RWPE1 (cell line): ENCODE data around the gene RSF1.

Experiments used
- CTCF ChIA-PET: fragments of 350-600 bp; sonication (Branson Sonifier 250); formaldehyde crosslinking; extraction: SDS; loops from one replicate; lab custom pipeline; 2021; lab: Yijun Ruan, JAX
- POLR2A ChIA-PET: fragments of 400-600 bp; formaldehyde crosslinking; extraction: SDS; loops from one replicate; lab custom pipeline; 2020; ENCODE audit warnings: antibody characterized with exemption; ENCODE audit not compliant: low non-redundant PET; lab: Yijun Ruan, JAX
- DNase-seq: peaks from one replicate; pipeline ENCODE4 v3.0.0; 2012; ENCODE audit warnings: low spot score
- H3K27ac ChIP-seq: fragments of 450-650 bp; 2 replicates; pipeline ENCODE4 v1.5.1; 2017
- TF ChIP-seq, protein P1 (sequence below): fragments of 450-650 bp; conservative IDR thresholded peaks from 2 replicates; pipeline ENCODE4 v1.5.1; 2017; ENCODE audit warnings: low read depth, mild to moderate bottlenecking

The RSF1 gene

DNA sequence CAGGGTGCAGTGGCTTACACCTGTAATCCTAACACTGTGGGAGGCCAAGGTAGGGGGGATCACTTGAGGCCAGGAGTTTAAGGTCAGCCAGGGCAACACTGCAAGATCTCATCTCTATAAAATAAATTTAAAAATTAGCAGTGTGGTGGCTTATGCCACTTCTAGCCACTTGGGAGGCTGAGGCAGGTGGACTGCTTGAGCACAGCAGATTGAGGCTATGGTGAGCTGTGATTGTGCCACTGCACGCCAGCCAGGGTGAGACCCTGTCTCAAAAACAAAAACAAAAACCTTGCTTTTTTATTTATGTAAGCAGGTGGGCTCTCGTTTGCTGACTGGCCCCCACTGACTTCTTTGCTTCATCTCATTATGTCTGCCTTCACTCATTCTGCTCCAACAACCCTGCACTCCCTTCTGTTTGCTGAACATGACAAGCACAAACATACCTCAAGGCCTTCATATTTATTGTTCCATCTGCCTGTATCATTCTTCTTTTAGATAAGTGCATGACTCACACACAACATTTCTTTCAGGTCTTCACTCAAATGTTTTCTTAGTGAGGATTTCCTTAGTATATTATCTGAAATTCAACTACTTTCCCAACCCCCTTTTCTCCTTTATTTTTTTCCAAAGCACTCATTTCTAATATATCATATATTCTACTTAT lies 150.5 kb downstream of the RSF1 start:
- TF ChIP-seq, protein P1, sequence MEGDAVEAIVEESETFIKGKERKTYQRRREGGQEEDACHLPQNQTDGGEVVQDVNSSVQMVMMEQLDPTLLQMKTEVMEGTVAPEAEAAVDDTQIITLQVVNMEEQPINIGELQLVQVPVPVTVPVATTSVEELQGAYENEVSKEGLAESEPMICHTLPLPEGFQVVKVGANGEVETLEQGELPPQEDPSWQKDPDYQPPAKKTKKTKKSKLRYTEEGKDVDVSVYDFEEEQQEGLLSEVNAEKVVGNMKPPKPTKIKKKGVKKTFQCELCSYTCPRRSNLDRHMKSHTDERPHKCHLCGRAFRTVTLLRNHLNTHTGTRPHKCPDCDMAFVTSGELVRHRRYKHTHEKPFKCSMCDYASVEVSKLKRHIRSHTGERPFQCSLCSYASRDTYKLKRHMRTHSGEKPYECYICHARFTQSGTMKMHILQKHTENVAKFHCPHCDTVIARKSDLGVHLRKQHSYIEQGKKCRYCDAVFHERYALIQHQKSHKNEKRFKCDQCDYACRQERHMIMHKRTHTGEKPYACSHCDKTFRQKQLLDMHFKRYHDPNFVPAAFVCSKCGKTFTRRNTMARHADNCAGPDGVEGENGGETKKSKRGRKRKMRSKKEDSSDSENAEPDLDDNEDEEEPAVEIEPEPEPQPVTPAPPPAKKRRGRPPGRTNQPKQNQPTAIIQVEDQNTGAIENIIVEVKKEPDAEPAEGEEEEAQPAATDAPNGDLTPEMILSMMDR: no peak
- DNase-seq: no peak
- CTCF ChIA-PET: interaction anchor here (0.7 kb wide), 1 partner anchor 24 kb away, joined by 3 read pairs; no protein-coding TSS in a partner anchor
- POLR2A ChIA-PET: no interaction called here
- no peak overlapping the region for H3K27ac ChIP-seq

DNA sequence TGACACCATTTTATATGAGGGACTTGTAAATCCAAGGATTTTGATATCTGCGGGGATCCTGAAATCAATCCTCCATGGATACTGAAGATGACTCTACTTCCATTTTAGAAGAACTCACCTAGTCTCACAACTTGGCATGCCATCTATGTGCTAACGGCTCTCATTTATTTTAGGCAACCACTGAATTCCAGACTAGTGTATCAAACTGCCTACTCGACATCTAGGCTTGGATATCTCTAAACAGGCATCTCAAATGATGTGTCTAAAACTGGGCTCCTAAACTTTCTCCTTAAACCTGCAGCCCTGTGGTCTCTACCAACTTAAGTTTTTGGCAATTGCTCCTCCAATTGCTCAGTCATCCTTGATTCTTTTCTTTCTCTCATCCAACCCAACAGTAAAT lies 151.8 kb downstream of the RSF1 start:
- no peak for DNase-seq
- no peak overlapping the region for H3K27ac ChIP-seq
- TF ChIP-seq, protein P1: no peak
- ChIA-PET CTCF (no interaction called here), POLR2A (no interaction called here)

DNA sequence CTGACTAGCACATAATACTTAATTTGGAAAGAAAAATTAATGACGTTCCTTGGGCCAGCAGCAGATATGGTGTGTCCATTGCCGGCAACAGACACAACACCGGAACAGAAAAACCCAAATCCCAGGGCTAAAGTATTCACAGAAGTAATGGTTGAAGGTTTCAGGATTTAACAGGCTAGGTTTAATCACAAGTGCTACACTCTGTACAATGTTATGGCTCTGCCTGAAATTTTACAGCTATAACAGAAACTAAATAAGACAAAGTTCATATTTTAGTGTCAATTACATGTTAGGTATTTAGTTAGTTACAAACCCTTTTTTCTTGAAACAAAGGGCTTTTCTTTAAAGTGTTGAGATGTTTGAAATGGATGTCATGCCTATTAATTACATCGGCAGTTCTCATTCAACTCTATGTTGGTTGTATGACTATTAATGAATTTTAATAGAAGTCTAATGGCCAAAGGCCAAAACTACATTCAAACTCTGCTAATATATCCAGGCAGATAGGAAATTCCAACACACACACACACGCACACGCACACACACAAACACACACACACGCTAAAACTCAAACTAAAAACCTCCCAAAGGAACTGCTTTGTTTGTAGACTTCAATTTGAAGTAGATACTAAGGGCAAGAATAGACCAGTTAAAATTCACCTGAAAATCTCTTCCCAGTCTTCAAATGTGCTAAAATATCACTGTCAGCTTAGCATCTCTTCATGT lies 155.1 kb downstream of the RSF1 start:
- no peak for DNase-seq
- ChIA-PET POLR2A (no interaction called here), CTCF (no interaction called here)
- H3K27ac ChIP-seq: no peak overlapping the region
- TF ChIP-seq, protein P1: no peak

DNA sequence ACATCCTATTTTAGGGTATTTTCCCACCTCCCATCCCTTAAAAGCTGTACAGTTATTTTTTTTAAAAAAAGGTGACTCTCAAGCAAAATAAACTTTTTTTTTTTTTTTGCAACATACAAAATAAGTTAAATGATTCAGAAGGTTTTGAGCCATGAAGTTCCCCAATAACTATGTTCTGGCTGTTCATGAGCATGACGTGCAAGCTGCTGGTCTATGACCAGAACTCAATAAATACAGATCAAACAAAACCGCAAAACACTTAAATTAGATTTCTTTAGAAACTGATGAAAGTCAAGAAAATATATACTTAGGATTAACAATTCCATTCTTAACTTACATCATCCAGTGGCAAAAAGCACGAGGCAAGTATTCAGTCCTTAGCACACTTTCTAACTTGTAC lies 158.9 kb downstream of the RSF1 start:
- ChIA-PET CTCF (no interaction called here), POLR2A (no interaction called here)
- TF ChIP-seq, protein P1: no peak
- no peak overlapping the region for H3K27ac ChIP-seq
- DNase-seq: no peak

DNA sequence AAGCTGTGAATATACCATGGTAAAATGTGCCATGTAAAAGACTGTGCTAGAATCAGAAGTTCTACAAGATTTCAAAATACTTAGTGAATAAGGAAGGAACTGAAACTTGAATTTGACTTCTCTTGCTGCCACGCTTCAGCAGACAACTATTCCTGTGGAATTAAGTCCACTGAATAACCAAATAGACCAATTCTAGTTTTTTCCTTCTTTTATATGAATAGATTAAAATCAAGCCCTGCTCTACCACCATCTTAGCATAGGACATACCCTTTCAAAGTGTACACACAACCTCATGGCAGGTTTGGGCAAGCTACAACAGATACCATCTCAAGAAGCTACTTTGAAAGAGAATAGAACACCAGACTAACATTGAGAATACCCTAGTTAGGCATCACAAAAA lies 159.6 kb downstream of the RSF1 start:
- DNase-seq: no peak
- H3K27ac ChIP-seq: no peak overlapping the region
- POLR2A ChIA-PET: no interaction called here
- CTCF ChIA-PET: interaction anchor here (0.7 to 1.0 kb wide), 2 partner anchors 18 to 929 kb away, joined by 3 read pairs; no protein-coding TSS in a partner anchor
- TF ChIP-seq, protein P1: no peak

DNA sequence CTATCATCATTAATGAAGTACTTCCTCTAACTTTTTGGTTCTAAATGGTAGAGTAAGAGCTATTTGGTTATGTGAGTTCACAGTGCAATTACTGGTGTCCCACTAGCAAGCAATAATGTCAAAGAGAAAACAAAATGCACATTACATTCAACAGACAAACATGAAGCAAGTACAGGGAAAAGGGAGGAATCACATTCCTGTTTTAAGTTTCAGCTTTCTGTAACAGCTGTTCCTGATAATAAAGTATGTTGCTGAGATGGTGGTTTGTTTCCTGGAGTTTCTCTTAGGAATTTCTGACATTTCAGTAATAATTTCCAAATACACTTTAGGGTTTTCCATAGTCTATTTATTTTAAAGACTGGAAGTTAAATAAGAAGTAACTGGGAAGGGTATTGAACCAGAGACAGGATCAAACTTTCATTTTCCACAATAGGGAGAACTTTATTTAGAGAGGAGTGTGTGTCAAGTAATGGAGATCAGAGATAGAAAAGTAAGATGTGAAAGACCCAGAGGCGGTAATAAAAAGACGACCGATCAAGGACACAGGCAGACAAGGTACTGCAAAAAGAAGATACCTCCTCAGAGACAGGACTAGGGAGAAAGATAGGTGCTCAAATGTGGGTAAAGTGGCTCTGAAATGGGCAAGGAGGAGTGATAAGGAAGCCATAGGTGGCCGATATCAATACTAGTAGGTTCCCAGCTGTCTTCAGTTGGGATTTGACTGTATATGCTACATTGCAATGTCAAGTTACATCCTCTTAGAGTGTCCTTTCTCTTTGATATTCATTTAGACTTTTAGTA lies 162.1 kb downstream of the RSF1 start:
- POLR2A ChIA-PET: no interaction called here
- CTCF ChIA-PET: no interaction called here
- no peak overlapping the region for H3K27ac ChIP-seq
- TF ChIP-seq, protein P1: no peak
- DNase-seq: no peak
